Common myeloid progenitor, CD34-positive (primary cell): Measurements from ENCODE around the gene HMGCR.

Source experiments
- CTCF ChIA-PET: fragments of 350-600 bp; sonication (Branson Sonifier 250); formaldehyde crosslinking; loops from one replicate; lab custom pipeline; 2021; ENCODE audit warnings: antibody characterized with exemption; lab: Charles Lee
- POLR2A ChIA-PET: fragments of 350-600 bp; sonication (Branson Sonifier 250); formaldehyde crosslinking; loops from one replicate; lab custom pipeline; 2021; ENCODE audit warnings: antibody characterized with exemption; lab: Charles Lee
- DNase-seq, 3 donors: peaks; one replicate each; pipeline versions ENCODE4 v3.0.0 to v3.0.0-alpha.2; 2013
- H3K27ac ChIP-seq, 2 experiments: 1 replicate in 1 of 2; 2 replicates in 1 of 2; pipeline ENCODE4 v1.7.0; 2013; ENCODE audit warnings: inconsistent platforms in 2 of 2, low read length in 2 of 2, mild to moderate bottlenecking in 2 of 2, low read depth in 1 of 2, moderate library complexity in 1 of 2; ENCODE audit not compliant: severe bottlenecking in 2 of 2, insufficient read depth in 1 of 2, poor library complexity in 1 of 2
- H3K27me3 ChIP-seq, 5 experiments: replicated peaks in 2 of 5; 1 replicate in 3 of 5; 2 replicates in 2 of 5; pipeline versions ENCODE4 v1.6.1 to v1.7.0; 2013; ENCODE audit warnings: low read length in 4 of 5, mild to moderate bottlenecking in 2 of 5, moderate library complexity in 2 of 5, inconsistent platforms in 1 of 5; ENCODE audit not compliant: insufficient read depth in 5 of 5, control insufficient read depth in 4 of 5
- H3K36me3 ChIP-seq, 4 experiments: 1 replicate in 2 of 4; 2 replicates in 2 of 4; pipeline versions ENCODE4 v1.6.1 to v1.7.0; 2013; ENCODE audit warnings: low read length in 3 of 4, control low read depth in 1 of 4, mild to moderate bottlenecking in 1 of 4; ENCODE audit not compliant: control insufficient read depth in 4 of 4, insufficient read depth in 4 of 4
- H3K4me1 ChIP-seq, 4 experiments: 1 replicate in 3 of 4; 2 replicates in 1 of 4; pipeline versions ENCODE4 v1.6.1 to v1.7.1; 2013; ENCODE audit warnings: low read length in 3 of 4, mild to moderate bottlenecking in 3 of 4, control low read depth in 1 of 4, inconsistent platforms in 1 of 4, moderate library complexity in 1 of 4; ENCODE audit not compliant: control insufficient read depth in 4 of 4, insufficient read depth in 4 of 4; ENCODE audit errors: control extremely low read depth in 1 of 4
- H3K4me3 ChIP-seq, 7 experiments: 1 replicate in 4 of 7; 2 replicates in 3 of 7; pipeline versions ENCODE4 v1.5.1 to v1.7.0; 2013; ENCODE audit warnings: mild to moderate bottlenecking in 7 of 7, low read length in 6 of 7, moderate library complexity in 6 of 7, inconsistent platforms in 2 of 7, low read depth in 2 of 7, control low read depth in 1 of 7; ENCODE audit not compliant: insufficient read depth in 4 of 7, control insufficient read depth in 1 of 7; ENCODE audit errors: extremely low read depth in 1 of 7
- H3K9me3 ChIP-seq, 5 experiments: 1 replicate in 4 of 5; 2 replicates in 1 of 5; pipeline versions ENCODE4 v1.6.1 to v1.7.1; 2013; ENCODE audit warnings: low read length in 4 of 5, mild to moderate bottlenecking in 2 of 5, inconsistent platforms in 1 of 5, low read depth in 1 of 5, moderate library complexity in 1 of 5; ENCODE audit not compliant: control insufficient read depth in 4 of 5, insufficient read depth in 2 of 5; ENCODE audit errors: control extremely low read depth in 1 of 5
- WGBS: methylation state at CpG from one replicate; pipeline ENCODE4 v1.1.5; 2013; ENCODE audit not compliant: insufficient coverage; 5-methylcytosine and 5-hydroxymethylcytosine counted together

Gene HMGCR

DNA sequence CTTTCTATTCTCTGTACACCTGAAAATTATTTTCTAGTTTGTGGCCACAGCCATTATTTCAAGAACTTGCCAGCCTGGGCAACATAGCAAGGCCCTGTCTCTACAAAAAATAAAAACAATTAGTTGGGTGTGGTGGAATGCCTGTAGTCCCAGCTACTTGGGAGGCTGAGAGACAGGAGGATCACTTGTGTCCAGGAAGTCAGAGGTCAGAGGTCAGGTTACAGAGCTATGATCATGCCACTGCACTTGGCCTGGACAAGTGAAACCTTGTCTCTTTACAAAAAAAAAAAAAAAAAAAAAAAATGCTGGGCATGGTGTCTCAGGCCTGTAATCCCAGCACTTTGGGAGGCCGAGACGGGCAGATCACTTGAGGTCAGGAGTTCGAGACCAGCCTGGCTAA is 58.3 kb downstream of the HMGCR start:
- Histone ChIP-seq H3K36me3 (peaks cover 5 to 15% (median 12%) of the 10 kb centered on the region in 4 experiments), H3K27ac (no peak overlapping the region), H3K27me3 (no peaks in the 10 kb centered on the region), H3K4me1 (no peaks in the 10 kb centered on the region), H3K9me3 (no peaks in the 10 kb centered on the region), H3K4me3 (no peak overlapping the region)
- CTCF ChIA-PET, result interaction anchor here (1.2 kb wide), 1 partner anchor 15 kb away, joined by 3 read pairs; no protein-coding TSS in a partner anchor
- WGBS, result 94% methylated on average over 3 of the region's 3 CpGs
- no peak for DNase-seq
- POLR2A ChIA-PET, result interaction anchor here (0.6 kb wide), 1 partner anchor 152 kb away, joined by 3 read pairs; no protein-coding TSS in a partner anchor

DNA sequence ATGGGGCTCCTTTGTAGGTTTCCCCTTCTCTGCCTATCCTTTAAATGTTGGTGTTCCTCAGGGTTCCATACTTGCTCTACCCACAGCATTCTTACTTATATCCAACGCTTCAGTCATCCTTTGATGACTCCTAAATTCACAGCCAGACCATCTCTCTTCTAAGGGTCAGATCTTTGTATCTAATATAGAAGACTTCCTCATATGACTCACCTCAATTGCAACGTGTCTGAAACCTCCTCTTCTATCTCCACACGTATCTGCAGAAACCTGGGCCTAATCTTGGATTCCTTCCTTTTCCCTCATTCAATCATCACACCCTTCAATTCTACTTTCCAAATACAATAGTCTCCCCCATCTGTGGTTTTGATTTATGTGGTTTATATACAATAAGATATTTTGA is 68.3 kb downstream of the HMGCR start:
- POLR2A ChIA-PET, result no interaction called here
- CTCF ChIA-PET, result no interaction called here
- Histone ChIP-seq H3K4me3 (no peak overlapping the region), H3K27ac (no peak overlapping the region), H3K36me3 (peaks cover 8 to 44% (median 14%) of the 10 kb centered on the region in 4 experiments), H3K9me3 (no peaks in the 10 kb centered on the region), H3K27me3 (no peaks in the 10 kb centered on the region), H3K4me1 (no peaks in the 10 kb centered on the region)
- WGBS, result no CpG with 5 or more reads among the region's 3 CpGs
- no peak for DNase-seq
